Testis (tissue), 3 donors: Measurements from ENCODE around the gene ABCC12. TPM values are rescaled to one million over a fixed set of nuclear protein-coding genes. Genes with fewer than 3 reads are reported as not detected.

Experiments
- DNase-seq: peaks from one replicate; pipeline ENCODE4 v3.0.0-alpha.2; 2019
- H3K27ac ChIP-seq, 2 donors: fragments of 200-600 bp; sonication (generic); one replicate each; pipeline ENCODE4 v1.5.1; 2019
- H3K27me3 ChIP-seq: fragments of 200-600 bp; sonication (generic); one replicate; pipeline ENCODE4 v1.5.1; 2019
- H3K36me3 ChIP-seq: fragments of 200-600 bp; sonication (generic); one replicate; pipeline ENCODE4 v1.5.1; 2017; ENCODE audit warnings: low read depth; ENCODE audit errors: missing control alignments
- H3K4me1 ChIP-seq: fragments of 200-600 bp; sonication (generic); one replicate; pipeline ENCODE4 v1.5.1; 2019
- H3K4me3 ChIP-seq, 2 donors: fragments of 200-600 bp; sonication (generic); one replicate each; pipeline ENCODE4 v1.5.1; 2017 to 2019
- H3K9me3 ChIP-seq: fragments of 200-600 bp; sonication (generic); one replicate; pipeline ENCODE4 v1.5.1; 2017
- POLR2A ChIP-seq: fragments of 450-650 bp; IDR thresholded peaks from one replicate; pipeline ENCODE4 v1.6.1; 2017; ENCODE audit warnings: antibody characterized with exemption, mild to moderate bottlenecking, moderate library complexity
- WGBS, 2 donors: methylation state at CpG; one replicate each; pipeline ENCODE4 v1.1.5; 2018; 5-methylcytosine and 5-hydroxymethylcytosine counted together
- intact Hi-C: fragments of 100-400 bp; cut with DNase I; formaldehyde crosslinking; loops from one replicate; pipeline ENCODE4 v1.15.1; 2023; ENCODE audit warnings: low total_unique reads
- polyA plus RNA-seq: library from polyadenylated mRNA; stranded (reverse); fragments of 350-450 nt; fragmentation: Illumina TruSeq; extraction: RNeasy Lipid Tissue Mini Kit (QIAGEN cat#74804); gene quantifications from one replicate; pipeline ENCODE4 v1.2.3, GENCODE V29; 2014; ENCODE audit warnings: low read depth, low replicate concordance; ENCODE audit not compliant: insufficient read depth
- total RNA-seq, 2 donors: library from RNA; depleted of rRNA; stranded (reverse); fragments of >200 nt; gene quantifications; one replicate each; pipeline ENCODE4 v1.2.3, GENCODE V29; 2016
- TF ChIP-seq, protein P1 (sequence below), 3 experiments: fragments of 450-650 bp in 2 of 3; fragments of 200-600 bp in 1 of 3; sonication (generic) in 1 of 3; IDR thresholded peaks; one replicate each; pipeline ENCODE4 v1.5.1; 2016 to 2019; ENCODE audit warnings: antibody characterized with exemption in 3 of 3, mild to moderate bottlenecking in 2 of 3, moderate library complexity in 1 of 3

The ABCC12 gene
- total and polyA plus RNA-seq, 3 donors from 2014 or later, result 14.2 to 24.6 (median 18.3) TPM

DNA sequence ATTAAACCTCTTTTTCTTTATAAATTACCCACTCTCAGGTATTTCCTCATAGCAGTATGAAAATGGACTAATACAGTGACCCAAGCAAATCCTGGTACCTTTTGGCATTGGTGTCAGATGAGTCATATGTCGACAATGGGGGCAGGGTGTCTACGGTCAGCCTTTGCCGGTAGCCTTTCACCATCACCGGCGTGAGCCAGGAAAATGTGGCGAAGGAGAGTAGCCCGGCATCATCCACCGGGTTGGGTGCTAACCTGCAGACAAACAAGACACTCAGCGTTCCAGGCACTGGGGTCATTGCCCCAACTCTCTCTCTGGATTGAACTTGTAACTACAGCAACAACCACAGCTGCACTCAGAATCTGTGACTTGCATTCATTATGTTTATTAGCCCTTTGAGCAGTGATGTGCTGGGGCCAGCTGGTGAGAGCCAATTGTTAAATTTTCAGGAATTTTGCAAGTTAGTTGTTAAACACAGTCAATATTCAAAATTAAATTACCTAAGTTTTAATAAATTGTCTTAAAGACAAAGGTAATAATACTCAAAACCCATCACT, 11.9 kb downstream of the ABCC12 start:
- Histone ChIP-seq H3K9me3 (no peaks in the 10 kb centered on the region), H3K4me1 (no peaks in the 10 kb centered on the region), H3K27me3 (no peaks in the 10 kb centered on the region), H3K36me3 (no peaks in the 10 kb centered on the region), H3K4me3 (no peak overlapping the region), H3K27ac (no peak overlapping the region)
- TF ChIP-seq, protein P1, sequence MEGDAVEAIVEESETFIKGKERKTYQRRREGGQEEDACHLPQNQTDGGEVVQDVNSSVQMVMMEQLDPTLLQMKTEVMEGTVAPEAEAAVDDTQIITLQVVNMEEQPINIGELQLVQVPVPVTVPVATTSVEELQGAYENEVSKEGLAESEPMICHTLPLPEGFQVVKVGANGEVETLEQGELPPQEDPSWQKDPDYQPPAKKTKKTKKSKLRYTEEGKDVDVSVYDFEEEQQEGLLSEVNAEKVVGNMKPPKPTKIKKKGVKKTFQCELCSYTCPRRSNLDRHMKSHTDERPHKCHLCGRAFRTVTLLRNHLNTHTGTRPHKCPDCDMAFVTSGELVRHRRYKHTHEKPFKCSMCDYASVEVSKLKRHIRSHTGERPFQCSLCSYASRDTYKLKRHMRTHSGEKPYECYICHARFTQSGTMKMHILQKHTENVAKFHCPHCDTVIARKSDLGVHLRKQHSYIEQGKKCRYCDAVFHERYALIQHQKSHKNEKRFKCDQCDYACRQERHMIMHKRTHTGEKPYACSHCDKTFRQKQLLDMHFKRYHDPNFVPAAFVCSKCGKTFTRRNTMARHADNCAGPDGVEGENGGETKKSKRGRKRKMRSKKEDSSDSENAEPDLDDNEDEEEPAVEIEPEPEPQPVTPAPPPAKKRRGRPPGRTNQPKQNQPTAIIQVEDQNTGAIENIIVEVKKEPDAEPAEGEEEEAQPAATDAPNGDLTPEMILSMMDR (IDR thresholded peaks at IDR 0.05), result no peak
- TF ChIP-seq POLR2A, result no peak
- intact Hi-C loops, result no loop called here
- WGBS, 2 donors, result 90 to 94% methylated on average over 9 of the region's 9 CpGs
- no peak for DNase-seq

DNA sequence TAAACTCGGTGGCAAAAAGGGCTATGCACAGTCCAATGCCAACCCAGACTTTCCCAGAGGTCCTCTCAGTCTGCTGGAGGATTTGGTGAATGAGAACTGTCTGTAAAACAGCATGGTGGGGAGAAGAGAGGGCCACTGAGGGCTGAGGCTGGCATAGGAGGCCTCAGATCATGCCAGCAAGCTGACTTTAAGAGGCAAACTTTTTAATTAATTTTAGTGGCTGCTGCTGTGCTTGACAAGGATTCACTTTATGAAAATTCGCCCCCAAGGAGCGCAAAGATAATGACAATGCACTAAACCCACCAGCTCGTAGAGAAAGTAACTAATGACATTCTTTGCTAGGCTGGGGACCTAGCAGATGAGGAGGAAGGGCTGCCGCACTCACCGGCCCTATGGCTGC, 15.0 kb downstream of the ABCC12 start:
- Histone ChIP-seq H3K4me1 (no peaks in the 10 kb centered on the region), H3K9me3 (no peaks in the 10 kb centered on the region), H3K27ac (no peak overlapping the region), H3K4me3 (no peak overlapping the region), H3K36me3 (no peaks in the 10 kb centered on the region), H3K27me3 (no peaks in the 10 kb centered on the region)
- intact Hi-C loops, result no loop called here
- DNase-seq, result no peak
- TF ChIP-seq, protein P1 (IDR thresholded peaks at IDR 0.05), result no peak
- no peak for TF ChIP-seq POLR2A
- 88 to 89% methylated on average over 6 of the region's 6 CpGs for WGBS, 2 donors

DNA sequence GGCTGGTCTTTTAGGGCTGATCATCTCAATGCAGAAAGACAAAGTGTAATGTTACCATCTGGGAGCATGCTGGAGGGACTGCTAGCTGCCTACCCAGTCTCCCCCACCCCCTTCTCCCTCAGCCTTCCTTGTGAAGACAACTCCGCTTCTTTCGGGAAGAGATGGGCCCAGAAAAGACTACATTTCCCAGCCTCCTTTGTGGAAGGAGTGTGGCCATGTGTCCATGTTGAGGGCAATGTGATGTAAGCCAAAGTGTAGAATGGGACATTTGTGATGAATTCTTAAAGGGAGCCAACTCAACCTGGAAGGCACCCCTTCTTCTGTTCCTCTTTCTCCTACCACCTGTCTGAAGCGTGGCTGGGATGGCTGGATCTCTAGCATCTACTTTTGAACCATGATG, 16.3 kb downstream of the ABCC12 start:
- no peak for TF ChIP-seq POLR2A
- TF ChIP-seq, protein P1 (IDR thresholded peaks at IDR 0.05), result no peak
- no peak overlapping the region for H3K27ac ChIP-seq
- H3K9me3 ChIP-seq, result no peaks in the 10 kb centered on the region
- no peak for DNase-seq
- H3K4me3 ChIP-seq, result no peak overlapping the region
- intact Hi-C loops, result no loop called here
- no peaks in the 10 kb centered on the region for H3K36me3 ChIP-seq
- H3K4me1 ChIP-seq, result no peaks in the 10 kb centered on the region
- 68 to 87% methylated on average over 3 of the region's 3 CpGs for WGBS, 2 donors
- no peaks in the 10 kb centered on the region for H3K27me3 ChIP-seq

DNA sequence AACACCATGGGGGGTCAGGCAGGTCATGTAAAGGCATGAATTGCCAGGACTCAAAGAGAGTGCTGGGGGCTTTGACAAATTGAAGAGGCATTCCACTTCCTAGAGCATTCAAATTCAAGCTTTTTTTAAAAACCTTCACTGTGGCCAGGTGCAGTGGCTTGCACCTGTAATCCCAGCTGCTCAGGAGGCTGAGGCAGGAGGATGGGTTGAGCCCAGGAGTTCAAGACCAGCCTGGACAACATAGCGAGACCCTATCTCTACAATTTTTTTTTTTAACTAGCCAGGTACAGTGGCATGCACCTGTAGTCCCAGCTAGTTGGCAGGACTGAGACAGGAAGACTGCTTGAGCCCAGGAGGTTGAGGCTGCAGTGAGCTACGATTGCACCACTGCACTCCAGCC, 17.2 kb downstream of the ABCC12 start:
- no peaks in the 10 kb centered on the region for H3K4me1 ChIP-seq
- no peak for TF ChIP-seq POLR2A
- TF ChIP-seq, protein P1 (IDR thresholded peaks at IDR 0.05), result no peak
- H3K4me3 ChIP-seq, result peak overlapping the region in 1 of 2 donors; percentile 15
- H3K36me3 ChIP-seq, result no peaks in the 10 kb centered on the region
- no peaks in the 10 kb centered on the region for H3K9me3 ChIP-seq
- intact Hi-C loops, result no loop called here
- H3K27me3 ChIP-seq, result no peaks in the 10 kb centered on the region
- 53 to 77% methylated on average over 2 of the region's 2 CpGs for WGBS, 2 donors
- no peak overlapping the region for H3K27ac ChIP-seq
- DNase-seq, result no peak

DNA sequence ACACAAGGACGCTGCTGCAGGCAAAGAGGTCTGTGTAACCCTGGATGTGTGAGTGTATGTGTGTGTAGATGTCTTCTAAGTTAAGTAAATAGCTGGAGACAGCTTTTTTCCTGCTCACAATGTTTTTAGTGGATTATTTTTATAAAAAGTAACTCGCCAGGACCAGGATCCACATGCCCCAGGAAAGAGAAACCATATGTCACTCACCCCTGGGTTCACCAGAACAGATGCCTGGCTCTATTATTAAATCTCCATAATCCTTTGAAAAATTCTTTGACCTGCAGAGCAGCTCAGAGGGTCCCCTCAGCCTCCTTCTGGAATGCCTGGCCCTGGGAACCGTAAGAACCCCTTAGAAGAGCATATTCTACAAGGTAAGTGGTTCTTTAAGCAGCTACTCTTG, 18.0 kb downstream of the ABCC12 start:
- no peaks in the 10 kb centered on the region for H3K36me3 ChIP-seq
- no peak overlapping the region for H3K4me3 ChIP-seq
- TF ChIP-seq, protein P1 (IDR thresholded peaks at IDR 0.05), result no peak
- no peak for TF ChIP-seq POLR2A
- intact Hi-C loops, result no loop called here
- no peaks in the 10 kb centered on the region for H3K4me1 ChIP-seq
- WGBS, 2 donors, result 93 to 100% methylated on average over 3 of the region's 3 CpGs
- no peak for DNase-seq
- H3K9me3 ChIP-seq, result no peaks in the 10 kb centered on the region
- H3K27me3 ChIP-seq, result no peaks in the 10 kb centered on the region
- H3K27ac ChIP-seq, result no peak overlapping the region
